ENCODE measurements around the gene SRSF3.
A peak's percentile ranks its signal among the peaks of the same experiment; 100 is the strongest.
"Not testable (repeated sequence)": the region's sequence is repeated elsewhere in the genome, so short reads cannot be mapped to it uniquely, and the experiment has no call there.

SRSF3 gene

GRCh38 chr6:36603222-36604089 is 9.3 kb downstream of the SRSF3 start:
- H3K27ac ChIP-seq, result no peak overlapping the region
- intact Hi-C loops (cut with DNase I; ENCODE audit: low total_unique reads), result no loop called here
- H3K36me3 ChIP-seq, result peaks cover 96 to 99% (median 97%) of the 10 kb centered on the region in 3 donors
- DNase-seq, result no peak
- H3K4me1 ChIP-seq, result peaks cover 0 to 100% (median 63%) of the 10 kb centered on the region in 4 donors
- H3K9me3 ChIP-seq, result no peaks in the 10 kb centered on the region
- no peak for TF ChIP-seq CTCF (IDR thresholded peaks at IDR 0.05)
- H3K4me3 ChIP-seq, result no peak overlapping the region
- H3K27me3 ChIP-seq, result no peaks in the 10 kb centered on the region

- intact Hi-C loops (cut with DNase I; ENCODE audit: low total_unique reads), result no loop called here
- no peak overlapping the region for H3K4me3 ChIP-seq
- DNase-seq, result peak in 1 of 2 donors; percentile 33
- TF ChIP-seq CTCF (IDR thresholded peaks at IDR 0.05), result no peak
- H3K27ac ChIP-seq, result no peak overlapping the region
- no peaks in the 10 kb centered on the region for H3K9me3 ChIP-seq
- peaks cover 91 to 99% (median 96%) of the 10 kb centered on the region in 3 donors for H3K36me3 ChIP-seq
- peaks cover 0 to 100% (median 56%) of the 10 kb centered on the region in 4 donors for H3K4me1 ChIP-seq
- H3K27me3 ChIP-seq, result no peaks in the 10 kb centered on the region
These were observed 10.2 kb downstream of the SRSF3 start for GRCh38 chr6:36604090-36605060.

GRCh38 chr6:36605143-36605542 is 11.0 kb downstream of the SRSF3 start:
- peak overlapping the region in 1 of 2 donors; percentile 26 for H3K27ac ChIP-seq
- peaks cover 0 to 96% (median 53%) of the 10 kb centered on the region in 4 donors for H3K4me1 ChIP-seq
- TF ChIP-seq CTCF (IDR thresholded peaks at IDR 0.05), result no peak
- no peaks in the 10 kb centered on the region for H3K9me3 ChIP-seq
- intact Hi-C loops (cut with DNase I; ENCODE audit: low total_unique reads), result no loop called here
- H3K27me3 ChIP-seq, result no peaks in the 10 kb centered on the region
- no peak overlapping the region for H3K4me3 ChIP-seq
- DNase-seq, result no peak
- H3K36me3 ChIP-seq, result peaks cover 84 to 95% (median 95%) of the 10 kb centered on the region in 3 donors

GRCh38 chr6:36605560-36606391 is 11.6 kb downstream of the SRSF3 start:
- Histone ChIP-seq H3K36me3 (peaks cover 82 to 95% (median 93%) of the 10 kb centered on the region in 3 donors), H3K4me3 (no peak overlapping the region), H3K27me3 (no peaks in the 10 kb centered on the region), H3K9me3 (no peaks in the 10 kb centered on the region), H3K4me1 (peaks cover 0 to 90% (median 48%) of the 10 kb centered on the region in 4 donors), H3K27ac (peak overlapping the region; percentile 22 to 48)
- DNase-seq, result peak in 1 of 2 donors; percentile 48
- intact Hi-C loops (cut with DNase I; ENCODE audit: low total_unique reads), result no loop called here
- peak in 1 of 2 experiments; percentile 14 for TF ChIP-seq CTCF (IDR thresholded peaks at IDR 0.05)

- Histone ChIP-seq H3K4me1 (peaks cover 0 to 75% (median 41%) of the 10 kb centered on the region in 4 donors), H3K27ac (peak overlapping the region; percentile 5 to 22), H3K36me3 (peaks cover 84 to 96% (median 91%) of the 10 kb centered on the region in 3 donors)
- intact Hi-C loops (cut with DNase I; ENCODE audit: low total_unique reads); H3K27me3 ChIP-seq; H3K9me3 ChIP-seq; H3K4me3 ChIP-seq: not testable (repeated sequence)
- DNase-seq, result peak in 1 of 2 donors; percentile 34
These were observed 13.1 kb downstream of the SRSF3 start for GRCh38 chr6:36607305-36607682.
